AG20443 (cell line): ENCODE results near the gene HOOK2.

Experiments
- DNase-seq: peaks from one replicate; pipeline ENCODE4 v3.0.0; 2012; ENCODE audit warnings: low spot score, mixed read lengths

Gene HOOK2

DNA sequence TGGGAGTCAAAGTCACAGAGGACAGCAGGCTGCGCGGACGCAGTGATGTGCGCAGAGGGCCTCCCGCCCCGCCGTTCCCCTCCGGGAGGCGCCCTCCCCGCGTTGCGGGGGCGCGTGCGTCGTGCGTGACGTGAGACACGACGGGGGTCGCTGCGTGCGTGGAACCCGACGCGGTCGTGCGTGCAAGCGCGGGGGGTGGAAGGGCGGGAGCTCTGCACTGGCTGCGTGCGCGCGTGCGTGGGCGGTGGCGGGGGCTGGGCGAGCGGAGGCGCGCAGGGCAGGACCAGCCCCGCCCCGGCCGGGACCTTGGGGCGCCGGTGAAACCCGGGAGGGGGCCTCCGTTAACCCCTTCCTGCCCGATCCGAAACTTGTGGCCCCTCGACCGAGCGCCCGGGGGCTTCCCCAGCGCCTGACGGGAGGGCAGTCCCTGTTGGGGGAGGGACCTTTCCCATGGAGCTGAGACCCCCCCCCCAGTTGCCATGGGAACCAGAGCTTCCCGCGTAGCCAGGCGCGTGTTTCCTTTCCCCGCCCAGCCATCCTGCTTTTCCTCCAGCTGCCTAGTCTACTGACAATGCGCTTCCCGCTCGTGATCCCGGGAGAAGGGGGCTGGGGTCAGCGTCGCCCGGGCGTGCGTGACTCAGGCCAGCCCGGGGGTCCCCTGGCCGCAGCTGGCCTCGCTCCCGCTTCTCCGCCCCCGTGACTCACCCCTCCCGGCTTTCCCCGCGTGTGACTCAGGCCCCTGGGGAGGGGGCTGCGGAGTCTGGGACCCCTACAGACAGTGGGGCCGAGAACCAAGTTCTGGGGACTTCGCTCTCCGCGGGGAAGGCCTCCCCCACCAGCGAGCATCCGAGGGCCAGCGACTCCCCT, 7.3 kb upstream of the HOOK2 start:
- DNase-seq = peak; percentile 87

- no peak for DNase-seq
These were observed 6.7 kb upstream of the HOOK2 start for GRCh38 chr19:12782174-12782423.

DNA sequence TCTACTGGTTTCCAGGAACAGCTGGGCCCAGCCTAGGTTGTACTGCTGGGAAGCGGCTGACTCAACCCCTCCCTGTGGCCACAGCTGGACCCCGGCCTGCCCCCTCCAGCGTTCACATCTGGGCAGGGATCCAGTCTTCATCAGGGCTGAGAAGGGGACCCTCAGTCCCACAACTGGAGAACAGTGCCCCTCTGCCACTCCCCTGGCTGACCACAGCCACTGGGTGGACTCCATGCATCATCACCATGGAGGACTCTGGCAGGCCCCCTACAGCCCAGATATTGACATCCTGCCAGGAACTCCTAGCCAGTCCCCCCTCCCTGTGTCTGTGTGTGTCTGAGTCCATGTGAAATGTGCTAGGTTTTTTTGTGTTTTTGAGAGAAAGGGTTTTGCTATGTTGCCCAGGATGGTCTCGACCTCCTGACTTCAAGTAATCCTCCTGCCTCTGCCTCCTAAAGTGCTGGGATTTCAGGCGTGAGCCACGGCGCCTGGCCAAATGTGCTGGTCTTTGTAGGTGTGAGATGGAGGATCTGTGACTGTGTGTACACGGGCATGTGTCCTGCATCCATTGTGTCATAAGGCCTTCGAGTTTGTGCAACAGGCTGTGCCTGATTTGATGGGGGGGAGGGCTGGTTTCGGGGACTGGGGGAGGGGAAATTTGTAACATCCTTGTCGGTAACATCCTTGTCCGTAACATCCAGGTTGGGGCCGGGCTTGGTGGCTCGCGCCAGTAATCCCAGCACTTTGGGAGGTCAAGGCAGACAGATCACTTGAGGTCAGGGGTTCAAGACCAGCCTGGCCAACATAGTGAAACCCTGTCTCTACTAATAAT, 4.0 kb upstream of the HOOK2 start:
- DNase-seq = peak; percentile 50

DNA sequence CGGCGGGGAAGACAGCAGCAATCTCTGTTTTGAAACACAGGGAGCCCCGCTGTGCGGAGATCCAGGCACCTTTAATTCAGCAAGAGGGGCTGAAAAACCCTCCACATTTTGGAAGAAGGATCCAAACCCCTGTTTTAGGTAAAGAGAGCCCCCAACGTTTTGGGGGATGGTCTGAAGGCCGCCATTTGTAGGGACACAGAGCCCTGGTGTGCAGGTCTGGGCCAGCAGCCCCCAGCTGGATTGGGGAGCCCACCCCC, 3.5 kb upstream of the HOOK2 start:
- DNase-seq = no peak

GRCh38 chr19:12778017-12778904, 2.9 kb upstream of the HOOK2 start:
- peak; percentile 67 for DNase-seq

DNA sequence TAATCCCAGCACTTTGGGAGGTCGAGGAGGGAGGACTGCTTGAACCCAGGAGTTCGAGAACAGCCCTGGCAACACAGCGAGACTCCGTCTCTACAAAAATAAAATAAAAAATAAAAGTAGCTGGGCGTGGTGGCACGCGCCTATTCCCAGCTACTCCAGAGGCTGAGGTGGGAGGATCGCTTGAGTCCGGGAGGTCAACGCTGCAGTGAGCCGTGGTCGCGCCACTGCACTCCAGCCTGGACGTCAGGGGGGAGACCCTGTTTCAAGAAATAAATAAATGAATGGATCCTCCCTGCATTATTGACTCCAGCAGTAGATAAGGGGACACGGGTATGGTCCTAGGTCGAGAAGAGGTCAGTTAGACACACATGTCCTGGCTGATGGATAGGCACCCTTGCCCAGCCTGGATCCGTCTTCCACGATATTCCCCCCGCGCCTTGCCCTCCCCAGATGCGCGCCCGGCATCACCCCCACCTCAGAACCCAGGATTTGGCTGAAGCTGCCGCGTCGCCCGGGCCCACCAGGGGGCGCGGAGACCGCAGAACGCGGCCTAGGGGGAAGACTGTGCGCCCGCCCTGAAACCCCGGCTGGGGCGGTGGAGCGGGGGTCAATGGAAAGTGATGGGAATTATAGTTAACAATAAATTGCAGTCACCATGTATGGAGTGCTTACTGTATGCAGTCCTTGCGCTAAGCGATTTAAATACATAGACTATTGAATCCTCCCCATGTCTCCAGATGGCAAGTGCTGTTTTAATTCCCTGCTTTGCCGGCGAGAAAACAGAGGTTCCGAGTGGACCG, 2.1 kb upstream of the HOOK2 start:
- DNase-seq = peak; percentile 83

DNA sequence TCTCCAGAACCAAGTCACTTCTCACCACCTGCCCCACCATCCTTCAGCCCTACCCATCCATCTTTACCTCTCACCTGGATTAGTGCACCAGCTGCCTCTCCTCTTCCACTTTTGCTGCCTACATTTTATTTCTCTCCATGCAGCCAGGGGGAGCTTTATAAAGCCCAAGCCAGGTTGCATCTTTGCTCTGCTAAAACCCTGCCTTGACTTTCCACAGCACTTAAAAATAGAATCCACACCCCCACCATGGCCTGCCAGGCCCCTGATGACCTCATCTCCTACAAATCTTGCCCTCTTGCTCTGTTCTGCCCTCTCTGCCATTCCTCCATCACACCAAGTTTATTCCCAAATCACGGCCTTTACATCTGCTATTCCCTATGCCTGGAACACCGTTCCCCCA, 1.8 kb downstream of the HOOK2 start:
- peak; percentile 64 for DNase-seq

DNA sequence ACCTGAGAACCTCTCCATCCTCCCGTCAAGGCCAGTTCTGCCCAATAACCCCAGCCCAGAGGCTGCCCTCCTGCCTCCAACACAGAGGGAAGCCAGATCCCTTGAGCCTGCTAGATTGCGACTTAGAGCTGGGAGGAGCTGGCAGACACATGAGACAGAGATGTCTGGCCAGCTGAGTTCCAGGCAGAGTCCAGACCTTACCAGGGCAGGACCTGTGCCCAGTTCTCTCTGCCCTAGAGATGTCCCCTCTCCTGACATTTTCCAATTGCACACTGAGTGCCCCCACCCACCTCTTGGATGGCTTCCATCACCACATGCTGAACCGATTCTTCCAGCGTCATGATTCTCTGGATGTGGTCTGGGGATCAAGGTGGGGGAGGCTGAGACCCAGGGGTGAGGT, 3.0 kb downstream of the HOOK2 start:
- no peak for DNase-seq

DNA sequence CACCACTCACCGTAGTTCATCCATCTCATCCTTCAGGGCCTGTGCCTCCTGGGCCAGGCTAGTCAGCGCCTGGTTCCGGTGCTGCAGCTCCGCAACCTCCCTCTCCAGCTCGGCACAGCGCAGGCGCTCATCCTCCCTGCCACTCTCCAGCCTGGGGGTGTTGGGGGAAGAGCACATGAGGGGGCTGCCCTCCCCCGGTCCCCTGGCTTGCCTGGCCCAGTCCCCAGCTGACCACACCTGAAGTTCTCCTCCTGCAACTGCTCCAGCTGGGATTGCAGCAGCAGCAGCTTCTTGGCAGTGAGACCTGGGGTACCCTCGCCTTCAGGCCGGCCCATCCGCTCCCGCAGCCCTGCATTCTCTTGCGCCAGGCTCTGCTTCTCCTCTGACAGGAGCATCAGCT, 4.4 kb downstream of the HOOK2 start:
- DNase-seq = no peak

DNA sequence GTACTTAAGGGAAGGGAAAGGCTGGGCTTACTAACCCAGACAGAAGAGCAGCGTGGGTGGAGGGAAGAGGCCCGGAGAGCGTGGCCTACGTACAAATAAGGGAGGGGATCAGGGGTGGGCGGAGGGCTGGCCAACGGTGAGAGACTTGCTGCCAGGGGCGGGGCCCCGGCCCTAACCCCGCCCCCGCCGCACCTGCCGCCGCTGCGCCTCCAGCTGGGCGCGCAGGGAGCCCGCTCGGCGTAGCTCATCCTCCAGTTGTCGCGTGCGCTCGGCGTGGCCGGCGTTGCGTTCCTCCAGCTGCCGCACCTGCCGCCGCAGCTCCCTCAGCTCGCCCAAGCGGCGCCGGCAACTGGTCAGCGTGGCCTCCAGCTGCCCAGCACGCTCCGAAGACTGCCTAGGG, 5.7 kb downstream of the HOOK2 start:
- DNase-seq = no peak

DNA sequence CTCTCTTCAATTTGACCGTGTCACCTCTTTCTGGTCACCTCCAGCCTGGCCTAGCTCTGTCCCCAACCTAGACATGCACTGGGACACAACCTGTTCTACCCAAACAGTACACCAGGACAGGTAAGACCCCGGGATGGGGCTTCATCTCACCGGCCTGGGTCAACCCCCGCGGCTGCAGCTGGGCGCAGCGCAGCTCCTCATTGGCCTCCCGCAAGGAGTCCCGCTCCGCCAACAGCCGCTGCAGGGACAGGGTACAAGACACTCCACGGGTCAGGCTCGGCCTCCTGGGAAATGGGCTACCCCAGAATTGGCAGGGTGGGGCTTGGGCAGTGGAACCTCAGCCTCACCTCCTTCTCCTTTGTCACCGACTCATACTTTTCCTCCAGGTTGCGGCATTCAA, 7.7 kb downstream of the HOOK2 start:
- no peak for DNase-seq

GRCh38 chr19:12767150-12767549, 8.2 kb downstream of the HOOK2 start:
- DNase-seq = no peak

DNA sequence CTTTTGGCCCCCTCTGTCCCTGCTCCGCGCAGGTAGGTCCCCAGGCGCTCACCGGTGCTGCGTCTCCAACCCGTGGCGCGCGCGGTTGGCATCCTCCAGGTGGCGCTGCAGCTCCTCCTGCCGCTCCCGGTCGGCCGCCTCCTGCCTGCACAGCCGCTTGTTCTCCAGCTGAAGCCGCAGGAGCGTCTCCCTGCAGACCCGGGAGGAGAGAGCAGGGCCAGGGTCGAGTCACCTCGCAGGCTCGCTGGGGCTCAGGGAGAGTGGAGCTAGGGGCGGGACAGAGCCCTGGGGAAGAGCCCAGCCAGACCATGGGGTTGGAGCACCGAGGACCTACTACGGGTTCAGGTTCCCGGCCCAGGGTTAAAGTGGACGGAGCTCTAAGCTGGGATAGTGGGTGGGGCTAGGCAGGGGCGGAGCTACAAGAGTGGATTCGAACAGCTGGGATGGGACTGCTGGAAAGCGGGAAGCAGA, 9.3 kb downstream of the HOOK2 start:
- DNase-seq = peak; percentile 89

DNA sequence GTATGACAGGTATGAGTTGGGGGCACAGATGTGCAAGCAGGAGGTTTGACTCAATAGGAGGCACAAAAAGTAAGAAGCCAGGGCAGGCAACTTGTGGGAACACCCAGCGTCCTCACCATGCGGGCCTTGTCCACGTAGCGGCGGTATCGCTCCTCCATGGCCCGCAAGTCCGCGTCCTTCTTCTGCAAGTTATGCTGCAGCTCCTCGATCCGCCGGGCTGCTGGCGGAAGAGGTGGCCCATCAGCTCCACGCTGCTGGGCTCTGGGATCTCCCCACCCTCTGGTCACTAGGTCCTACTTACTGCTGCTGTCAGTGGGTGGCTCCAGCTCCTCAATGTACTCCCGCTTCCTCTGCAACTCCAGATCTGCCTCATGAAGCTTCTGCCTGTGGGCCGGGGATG, 10.7 kb downstream of the HOOK2 start:
- no peak for DNase-seq

GRCh38 chr19:12763100-12763499, 12.3 kb downstream of the HOOK2 start:
- no peak for DNase-seq

GRCh38 chr19:12759686-12760085, 15.7 kb downstream of the HOOK2 start:
- DNase-seq = no peak

DNA sequence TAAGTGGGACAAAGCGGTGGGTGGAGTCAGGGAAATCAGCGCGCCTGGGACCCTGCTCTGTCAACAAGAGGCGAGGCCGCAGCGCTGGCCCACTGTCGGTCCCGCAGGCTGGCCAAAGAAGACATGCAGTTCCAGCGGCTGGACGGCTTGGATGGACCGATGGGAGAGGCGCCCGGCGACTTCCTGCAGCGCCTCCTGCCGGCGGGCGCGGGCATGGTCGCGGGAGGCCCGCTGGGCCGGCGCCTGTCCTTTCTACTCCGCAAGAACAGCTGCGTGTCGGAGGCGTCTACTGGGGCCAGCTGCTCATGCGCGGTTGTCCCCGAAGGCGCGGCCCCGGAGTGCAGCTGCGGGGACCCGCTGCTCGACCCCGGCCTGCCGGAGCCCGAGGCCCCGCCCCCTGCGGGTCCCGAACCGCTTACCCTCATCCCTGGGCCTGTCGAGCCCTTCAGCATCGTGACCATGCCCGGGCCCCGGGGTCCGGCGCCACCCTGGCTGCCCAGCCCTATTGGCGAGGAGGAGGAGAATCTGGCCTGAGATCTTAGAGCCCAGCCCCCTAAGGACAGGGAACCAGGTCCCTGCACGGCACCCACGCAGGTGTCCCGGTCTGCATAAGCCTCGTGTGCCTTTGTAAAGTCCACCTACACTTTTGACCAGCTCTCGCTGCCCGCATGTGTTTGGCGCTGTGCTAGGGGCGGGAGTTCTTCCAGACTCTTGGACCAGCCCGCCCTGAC, 17.6 kb downstream of the HOOK2 start:
- peak; percentile 93 for DNase-seq

GRCh38 chr19:12756150-12756883, 19.0 kb downstream of the HOOK2 start:
- no peak for DNase-seq

DNA sequence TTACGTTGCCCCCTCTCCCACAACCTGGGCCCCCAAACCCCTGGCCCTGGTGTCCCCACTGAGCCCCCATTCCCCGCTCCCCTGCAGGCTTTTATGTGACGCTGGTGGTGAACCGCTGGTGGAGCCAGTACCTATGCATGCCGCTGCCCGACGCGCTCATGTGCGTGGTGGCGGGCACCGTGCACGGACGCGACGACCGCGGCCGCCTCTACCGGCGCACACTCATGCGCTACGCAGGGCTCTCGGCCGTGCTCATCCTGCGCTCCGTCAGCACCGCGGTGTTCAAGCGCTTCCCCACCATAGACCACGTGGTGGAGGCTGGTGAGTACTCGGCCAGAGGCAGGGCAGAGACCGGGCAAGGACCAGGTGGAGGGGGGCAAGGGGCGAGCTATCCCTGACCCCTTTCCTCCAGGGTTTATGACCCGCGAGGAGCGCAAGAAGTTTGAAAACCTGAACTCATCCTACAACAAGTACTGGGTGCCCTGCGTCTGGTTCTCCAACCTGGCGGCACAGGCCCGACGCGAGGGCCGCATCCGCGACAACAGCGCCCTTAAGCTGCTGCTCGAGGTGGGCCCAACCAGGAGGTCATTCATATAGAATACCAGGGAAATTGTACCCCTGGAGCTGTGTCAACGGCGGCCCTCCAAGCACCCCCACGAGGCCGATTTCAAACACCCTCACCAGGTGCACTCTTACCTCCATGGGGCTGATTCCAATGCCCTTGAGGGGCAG, 20.7 kb downstream of the HOOK2 start:
- DNase-seq = no peak
